Omental fat pad (tissue), 4 donors: ENCODE measurements around the gene CCDC183. TPM values are rescaled to one million over a fixed set of nuclear protein-coding genes. Genes with fewer than 3 reads are reported as not detected.

Experiments
- ATAC-seq: fragments of 150-250 bp; one replicate; pipeline ENCODE4 v1.9.1; 2016; ENCODE audit warnings: mild to moderate bottlenecking, moderate library complexity; ENCODE audit not compliant: low FRiP score
- DNase-seq: peaks from one replicate; pipeline ENCODE4 v3.0.0-alpha.2; 2019; ENCODE audit warnings: low spot score
- total RNA-seq, 4 donors: library from RNA; depleted of rRNA; stranded (reverse); fragments of >200 nt; gene quantifications; one replicate each; pipeline ENCODE4 v1.1.0, GENCODE V29; 2016
- TF ChIP-seq, protein P1 (sequence below), 3 donors: fragments of 450-650 bp; IDR thresholded peaks; one replicate each; pipeline ENCODE4 v1.5.1; 2016 to 2017; ENCODE audit warnings: antibody characterized with exemption in 3 of 3, mild to moderate bottlenecking in 3 of 3, moderate library complexity in 2 of 3

CCDC183 gene
- total RNA-seq, 4 donors from 2014 or later = 1.5 to 2.8 (median 1.9) TPM

GRCh38 chr9:136806067-136806466 lies 9.9 kb downstream of the CCDC183 start:
- DNase-seq (peak; percentile 13), ATAC-seq (no peak)
- TF ChIP-seq, protein P1, sequence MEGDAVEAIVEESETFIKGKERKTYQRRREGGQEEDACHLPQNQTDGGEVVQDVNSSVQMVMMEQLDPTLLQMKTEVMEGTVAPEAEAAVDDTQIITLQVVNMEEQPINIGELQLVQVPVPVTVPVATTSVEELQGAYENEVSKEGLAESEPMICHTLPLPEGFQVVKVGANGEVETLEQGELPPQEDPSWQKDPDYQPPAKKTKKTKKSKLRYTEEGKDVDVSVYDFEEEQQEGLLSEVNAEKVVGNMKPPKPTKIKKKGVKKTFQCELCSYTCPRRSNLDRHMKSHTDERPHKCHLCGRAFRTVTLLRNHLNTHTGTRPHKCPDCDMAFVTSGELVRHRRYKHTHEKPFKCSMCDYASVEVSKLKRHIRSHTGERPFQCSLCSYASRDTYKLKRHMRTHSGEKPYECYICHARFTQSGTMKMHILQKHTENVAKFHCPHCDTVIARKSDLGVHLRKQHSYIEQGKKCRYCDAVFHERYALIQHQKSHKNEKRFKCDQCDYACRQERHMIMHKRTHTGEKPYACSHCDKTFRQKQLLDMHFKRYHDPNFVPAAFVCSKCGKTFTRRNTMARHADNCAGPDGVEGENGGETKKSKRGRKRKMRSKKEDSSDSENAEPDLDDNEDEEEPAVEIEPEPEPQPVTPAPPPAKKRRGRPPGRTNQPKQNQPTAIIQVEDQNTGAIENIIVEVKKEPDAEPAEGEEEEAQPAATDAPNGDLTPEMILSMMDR (IDR thresholded peaks at IDR 0.05) = no peak

- TF ChIP-seq, protein P1 (IDR thresholded peaks at IDR 0.05) = no peak
- ATAC-seq = no peak
- peak; percentile 9 for DNase-seq
Observed at GRCh38 chr9:136806631-136807201, 10.6 kb downstream of the CCDC183 start.

- ATAC-seq = peak; percentile 87
- TF ChIP-seq, protein P1 (IDR thresholded peaks at IDR 0.05) = no peak
Observed at GRCh38 chr9:136807281-136808074, 11.3 kb downstream of the CCDC183 start, which contains the start of gene RABL6. TSS of gene RABL6 (plus strand) at chr9:136807948. CDS start at chr9:136808197, 249 bp downstream.

GRCh38 chr9:136808075-136808805 lies 12.1 kb downstream of the CCDC183 start:
- DNase-seq (no peak), ATAC-seq (peak; percentile 37)
- TF ChIP-seq, protein P1 (IDR thresholded peaks at IDR 0.05) = no peak

More at GRCh38 chr9:136807281-136808074, 11.3 kb downstream of the CCDC183 start, which contains the start of gene RABL6:
- peak; percentile 20 for DNase-seq

DNA sequence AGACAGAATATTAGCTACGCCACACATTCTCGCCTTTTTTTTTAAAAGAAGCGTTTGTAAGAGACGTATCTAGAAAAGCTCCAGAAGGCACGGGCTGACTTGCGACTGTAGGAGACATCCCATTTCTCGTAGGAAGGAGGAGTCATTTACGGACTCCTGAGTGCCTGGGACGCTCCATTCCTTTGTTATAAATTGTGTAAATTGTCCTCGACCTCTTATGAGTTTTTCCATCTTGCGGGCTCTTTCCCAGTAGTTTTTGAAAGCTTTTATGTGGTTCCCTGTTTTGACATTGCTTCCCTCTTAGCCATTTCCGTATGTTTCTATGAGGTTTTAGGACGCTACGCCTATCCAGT lies 12.6 kb downstream of the CCDC183 start:
- DNase-seq (no peak), ATAC-seq (no peak)
- TF ChIP-seq, protein P1 (IDR thresholded peaks at IDR 0.05) = no peak

DNA sequence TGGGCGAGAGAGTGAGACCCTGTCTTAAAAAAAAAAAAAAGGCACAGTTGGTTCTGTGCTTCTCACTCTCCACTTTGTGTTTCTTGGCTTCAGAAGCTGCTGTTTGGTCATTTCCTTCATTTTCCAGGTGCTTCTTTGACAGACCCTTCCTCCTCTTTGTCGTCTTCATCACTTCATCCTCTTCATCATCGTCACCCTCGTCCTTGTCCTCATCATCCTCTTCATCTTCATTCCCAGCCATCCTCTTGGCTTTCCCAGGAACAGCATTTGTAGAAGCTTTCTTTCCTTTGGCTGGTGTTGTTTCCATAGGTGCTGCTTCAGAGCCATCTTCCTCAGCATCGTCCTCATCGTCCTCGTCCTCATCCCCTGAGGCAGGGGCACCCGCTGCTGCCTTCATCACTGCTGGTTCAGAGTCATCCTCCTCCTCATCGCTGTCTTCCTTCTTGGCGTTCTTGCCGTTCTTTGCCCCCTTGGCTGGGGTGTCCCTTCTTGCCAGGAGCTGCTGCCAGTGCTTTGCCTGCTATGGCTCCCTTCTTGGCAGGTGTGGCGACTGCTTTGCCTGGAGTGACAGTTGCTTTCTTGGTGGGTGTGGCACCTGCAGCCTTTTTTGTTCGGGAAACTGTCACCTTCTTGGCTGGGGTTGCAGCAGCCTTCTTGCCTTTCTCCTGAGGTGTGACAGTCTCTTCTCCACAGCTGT lies 18.7 kb downstream of the CCDC183 start:
- no peak for DNase-seq
- no peak for ATAC-seq
- TF ChIP-seq, protein P1 (IDR thresholded peaks at IDR 0.05) = no peak
